PC-9 (cell line): ENCODE data around the gene EPHA2. TPM values are rescaled to one million over a fixed set of nuclear protein-coding genes. Genes with fewer than 3 reads are reported as not detected.

ENCODE experiments used
- BruUV-seq: library from RNA; stranded (reverse); fragments of 400-500 nt; replicated peaks from 2 replicates; lab custom pipeline; 2021; lab: Mats Ljungman, UMichigan
- CTCF ChIA-PET: fragments of 300-600 bp; sonication (Branson Sonifier 250); formaldehyde crosslinking; loops from one replicate; lab custom pipeline; 2022; ENCODE audit warnings: antibody characterized with exemption; lab: Charles Lee
- POLR2A ChIA-PET: fragments of 300-600 bp; sonication (Branson Sonifier 250); formaldehyde crosslinking; loops from one replicate; lab custom pipeline; 2022; ENCODE audit warnings: antibody characterized with exemption; ENCODE audit not compliant: unreplicated experiment; lab: Charles Lee
- DNase-seq, 2 experiments: peaks; one replicate each; pipeline versions ENCODE4 v3.0.0 to v3.0.0-alpha.2; 2015 to 2022; ENCODE audit warnings: mixed read lengths in 1 of 2
- H2AFZ ChIP-seq: fragments of 200-600 bp; sonication (generic); 2 replicates; pipeline ENCODE4 v1.8.1; 2017; ENCODE audit warnings: antibody characterized with exemption
- H3F3A ChIP-seq: fragments of 200-600 bp; sonication (generic); 2 replicates; pipeline ENCODE4 v1.8.1; 2017; ENCODE audit warnings: antibody characterized with exemption, mild to moderate bottlenecking, low read depth; ENCODE audit not compliant: insufficient read depth
- H3K27ac ChIP-seq: fragments of 200-600 bp; sonication (generic); 2 replicates; pipeline ENCODE4 v1.6.1; 2016; ENCODE audit warnings: mixed run types
- H3K27me3 ChIP-seq: fragments of 200-600 bp; sonication (generic); 2 replicates; pipeline ENCODE4 v1.6.1; 2016; ENCODE audit warnings: low read depth, mixed run types; ENCODE audit not compliant: insufficient read depth
- H3K36me3 ChIP-seq: fragments of 200-600 bp; sonication (generic); 2 replicates; pipeline ENCODE4 v1.6.1; 2016; ENCODE audit warnings: low read depth, mixed run types
- H3K4me1 ChIP-seq: fragments of 200-600 bp; sonication (generic); replicated peaks from 2 replicates; pipeline ENCODE4 v1.6.1; 2016; ENCODE audit warnings: mixed run types; ENCODE audit not compliant: insufficient read depth
- H3K4me2 ChIP-seq: fragments of 200-600 bp; sonication (generic); 2 replicates; pipeline ENCODE4 v1.6.1; 2017; ENCODE audit warnings: mixed run types
- H3K4me3 ChIP-seq: fragments of 200-600 bp; sonication (generic); 2 replicates; pipeline ENCODE4 v1.6.1; 2016; ENCODE audit warnings: mixed run types
- H3K79me2 ChIP-seq: fragments of 200-600 bp; sonication (generic); 2 replicates; pipeline ENCODE4 v1.6.1; 2017; ENCODE audit warnings: low read depth, mixed run types
- H3K9me2 ChIP-seq: fragments of 200-600 bp; sonication (generic); 2 replicates; pipeline ENCODE4 v1.8.1; 2017; ENCODE audit warnings: mild to moderate bottlenecking; ENCODE audit not compliant: insufficient read depth
- H3K9me3 ChIP-seq: fragments of 200-600 bp; sonication (generic); 2 replicates; pipeline ENCODE4 v1.8.1; 2016; ENCODE audit warnings: low read depth; ENCODE audit not compliant: insufficient read depth
- H4K20me1 ChIP-seq: fragments of 200-600 bp; sonication (generic); 2 replicates; pipeline ENCODE4 v1.8.1; 2017; ENCODE audit not compliant: insufficient read depth
- CTCF ChIP-seq: fragments of 200-600 bp; sonication (generic); conservative IDR thresholded peaks from 2 replicates; pipeline ENCODE4 v1.6.1; 2017; ENCODE audit warnings: mixed run types, antibody characterized with exemption, mild to moderate bottlenecking, moderate library complexity
- EZH2 ChIP-seq: fragments of 200-600 bp; sonication (generic); IDR thresholded peaks from 2 replicates; pipeline ENCODE4 v1.8.0; 2017; ENCODE audit warnings: antibody characterized with exemption, low read depth
- intact Hi-C: fragments of 100-400 bp; cut with micrococcal nuclease; formaldehyde crosslinking; loops from one replicate; pipeline ENCODE4 v1.10.0; 2022; ENCODE audit not compliant: unreplicated experiment
- total RNA-seq: library from RNA; stranded (reverse); gene quantifications from 2 replicates; pipeline ENCODE4 v1.2.3, GENCODE V29; 2021

The EPHA2 gene
- total RNA-seq, 1 experiment from 2014 or later, result 48.3 TPM

- TF ChIP-seq EZH2 (no peak), CTCF (no peak)
- ChIA-PET POLR2A (no interaction called here), CTCF (interaction anchor here (0.7 kb wide), 1 partner anchor 205 kb away, joined by 19 read pairs; no protein-coding TSS in a partner anchor)
- Histone ChIP-seq H4K20me1 (no peaks in the 10 kb centered on the region), H3K36me3 (no peaks in the 10 kb centered on the region), H3K4me2 (no peak overlapping the region), H3K4me1 (peaks cover 17% of the 10 kb centered on the region), H2AFZ (no peak overlapping the region), H3K4me3 (no peak overlapping the region), H3F3A (peaks cover 11% of the 10 kb centered on the region), H3K9me2 (no peaks in the 10 kb centered on the region), H3K9me3 (no peaks in the 10 kb centered on the region), H3K27ac (no peak overlapping the region), H3K27me3 (no peaks in the 10 kb centered on the region), H3K79me2 (no peaks in the 10 kb centered on the region)
- no peak for DNase-seq
- no TSS peak for BruUV-seq
- intact Hi-C loops, result no loop called here
Measured at GRCh38 chr1:16116625-16117024, 39.2 kb downstream of the EPHA2 start.

- H3K4me2 ChIP-seq, result no peak overlapping the region
- H3F3A ChIP-seq, result peaks cover 5% of the 10 kb centered on the region; the same call in 1 of the 2 replicates
- H3K79me2 ChIP-seq, result no peaks in the 10 kb centered on the region
- peaks cover 11% of the 10 kb centered on the region for H3K4me1 ChIP-seq
- H3K9me2 ChIP-seq, result no peaks in the 10 kb centered on the region
- no peak overlapping the region for H3K27ac ChIP-seq
- no peaks in the 10 kb centered on the region for H3K27me3 ChIP-seq
- H3K4me3 ChIP-seq, result no peak overlapping the region
- no peak for DNase-seq
- TF ChIP-seq CTCF (no peak), EZH2 (no peak)
- CTCF ChIA-PET, result no interaction called here
- no TSS peak for BruUV-seq
- H4K20me1 ChIP-seq, result no peaks in the 10 kb centered on the region
- POLR2A ChIA-PET, result no interaction called here
- no peaks in the 10 kb centered on the region for H3K9me3 ChIP-seq
- no peaks in the 10 kb centered on the region for H3K36me3 ChIP-seq
- no peak overlapping the region for H2AFZ ChIP-seq
- intact Hi-C loops, result no loop called here
Measured at GRCh38 chr1:16116002-16116401, 39.9 kb downstream of the EPHA2 start.

GRCh38 chr1:16115468-16115983 lies 40.3 kb downstream of the EPHA2 start:
- no peak overlapping the region for H3K4me2 ChIP-seq
- TF ChIP-seq EZH2 (no peak), CTCF (no peak)
- no peaks in the 10 kb centered on the region for H3K9me3 ChIP-seq
- H3K79me2 ChIP-seq, result no peaks in the 10 kb centered on the region
- H3F3A ChIP-seq, result peaks cover under 1% of the 10 kb centered on the region; the same call in 1 of the 2 replicates
- H3K36me3 ChIP-seq, result no peaks in the 10 kb centered on the region
- no peak for DNase-seq
- intact Hi-C loops, result no loop called here
- H3K27me3 ChIP-seq, result no peaks in the 10 kb centered on the region
- ChIA-PET CTCF (interaction anchor here (0.6 kb wide), 1 partner anchor 41 kb away, joined by 3 read pairs; no protein-coding TSS in a partner anchor), POLR2A (no interaction called here)
- no peak overlapping the region for H3K27ac ChIP-seq
- peaks cover 9% of the 10 kb centered on the region for H3K4me1 ChIP-seq
- H4K20me1 ChIP-seq, result no peaks in the 10 kb centered on the region
- H3K9me2 ChIP-seq, result no peaks in the 10 kb centered on the region
- no TSS peak for BruUV-seq
- no peak overlapping the region for H2AFZ ChIP-seq
- H3K4me3 ChIP-seq, result no peak overlapping the region
